ENCODE measurements around the gene LRRC7.

Gene LRRC7

DNA sequence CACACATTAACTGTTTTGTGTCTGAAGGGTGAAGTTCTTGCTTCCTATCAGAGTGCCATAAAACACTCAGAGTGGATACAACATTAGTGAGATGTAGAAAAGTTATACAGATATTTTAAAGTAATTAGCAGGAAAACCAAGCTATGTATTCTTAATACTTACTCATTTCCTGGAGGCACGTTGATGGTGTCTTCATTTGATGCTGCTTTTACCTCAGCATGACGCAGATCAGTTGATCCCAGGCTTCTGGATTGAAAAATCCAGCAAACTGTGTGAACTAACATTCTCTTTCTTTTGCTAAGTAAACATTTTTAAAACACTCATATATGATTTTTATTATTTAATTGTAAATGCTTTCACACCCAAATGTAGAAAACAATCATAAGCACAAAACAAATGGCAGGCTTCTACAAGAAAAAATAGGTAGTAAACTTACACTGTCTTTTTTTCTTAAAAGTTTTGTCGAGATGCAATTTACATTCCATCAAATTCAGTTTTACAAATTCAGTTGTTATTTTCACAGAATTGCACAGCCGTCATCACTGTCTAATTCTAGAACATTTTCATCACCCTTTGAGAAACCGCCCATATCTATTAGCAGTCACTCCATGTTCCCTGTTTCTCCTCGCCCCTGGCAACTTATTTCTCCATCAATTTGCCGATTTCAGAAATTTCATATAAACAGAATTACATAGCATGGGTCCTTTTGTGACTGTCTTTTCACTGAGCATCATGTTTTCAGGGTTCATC, 198.9 kb downstream of the LRRC7 start:
- Histone ChIP-seq H3K4me1 (ENCODE audit: insufficient read depth, low read length) (no peaks in the 10 kb centered on the region), H3K9me3 (ENCODE audit: low read length) (no peaks in the 10 kb centered on the region), H3K27me3 (ENCODE audit: insufficient read depth, low read length) (no peaks in the 10 kb centered on the region), H3K4me3 (ENCODE audit: low read length) (no peak overlapping the region), H2AFZ (ENCODE audit: low read depth, low read length) (no peak overlapping the region), H3K36me3 (ENCODE audit: insufficient read depth, low read length) (no peaks in the 10 kb centered on the region)

DNA sequence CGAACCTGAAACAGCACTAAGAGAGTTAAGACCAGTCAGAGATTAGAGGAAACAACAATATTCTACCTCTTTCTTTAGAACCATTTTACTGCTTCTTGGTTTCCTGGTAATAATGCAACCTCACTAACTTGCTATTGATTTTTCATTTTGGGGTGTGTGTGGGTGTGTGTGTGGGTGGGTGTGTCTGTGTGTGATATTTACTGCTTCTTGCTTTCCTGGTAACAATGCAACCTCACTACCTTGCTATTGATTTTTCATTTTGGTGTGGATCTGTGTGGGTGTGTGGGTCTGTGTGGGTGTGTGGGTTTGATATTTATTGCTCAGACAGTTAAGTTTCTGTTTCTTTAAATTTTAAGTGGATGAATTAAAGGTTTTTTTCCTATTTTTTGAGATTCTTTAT, 208.8 kb downstream of the LRRC7 start:
- Histone ChIP-seq H3K9me3 (ENCODE audit: low read length) (no peaks in the 10 kb centered on the region), H3K4me3 (ENCODE audit: low read length) (no peak overlapping the region), H3K36me3 (ENCODE audit: insufficient read depth, low read length) (no peaks in the 10 kb centered on the region), H2AFZ (ENCODE audit: low read depth, low read length) (no peak overlapping the region), H3K27me3 (ENCODE audit: insufficient read depth, low read length) (no peaks in the 10 kb centered on the region), H3K4me1 (ENCODE audit: insufficient read depth, low read length) (no peaks in the 10 kb centered on the region)

DNA sequence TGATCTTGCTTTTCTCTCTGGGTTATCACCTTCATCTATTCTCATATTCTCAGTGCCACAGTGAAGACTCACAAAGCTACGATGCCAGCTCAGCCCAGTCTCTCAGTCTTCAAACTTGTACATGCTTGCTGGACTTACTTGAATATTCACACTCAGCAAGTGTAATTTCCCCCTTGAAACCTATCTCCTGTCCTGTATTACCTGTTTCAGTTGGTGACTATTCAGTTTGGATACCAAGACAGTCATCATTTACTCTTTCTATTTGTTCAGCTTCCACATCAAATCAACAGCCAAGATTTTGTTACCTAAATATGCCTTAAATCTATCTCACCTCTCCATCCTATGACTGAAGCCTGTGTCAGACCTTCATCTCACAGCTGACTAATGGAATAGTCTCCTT, 209.7 kb downstream of the LRRC7 start:
- Histone ChIP-seq H3K27me3 (ENCODE audit: insufficient read depth, low read length) (no peaks in the 10 kb centered on the region), H3K4me3 (ENCODE audit: low read length) (no peak overlapping the region), H3K4me1 (ENCODE audit: insufficient read depth, low read length) (no peaks in the 10 kb centered on the region), H3K36me3 (ENCODE audit: insufficient read depth, low read length) (no peaks in the 10 kb centered on the region), H3K9me3 (ENCODE audit: low read length) (no peaks in the 10 kb centered on the region), H2AFZ (ENCODE audit: low read depth, low read length) (no peak overlapping the region)

DNA sequence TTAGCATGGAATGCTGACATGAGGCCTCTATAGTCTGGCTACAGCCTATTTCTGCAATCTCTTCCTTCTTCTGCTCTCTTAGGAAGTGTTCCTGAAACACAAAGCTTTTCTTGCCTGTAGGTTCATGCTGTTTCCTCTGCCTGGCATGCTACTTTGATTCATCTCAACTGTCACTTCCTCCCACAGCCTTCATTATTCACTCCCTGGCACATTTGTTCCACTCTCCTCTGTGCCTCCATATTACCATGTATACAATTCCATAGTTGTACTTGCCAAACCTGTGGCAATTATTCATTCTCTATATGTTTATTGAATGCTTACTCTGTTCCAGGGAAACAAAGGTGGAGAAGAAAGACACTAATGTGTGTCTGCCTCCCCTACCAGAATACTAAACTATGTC, 210.2 kb downstream of the LRRC7 start:
- no peak overlapping the region for H2AFZ ChIP-seq (ENCODE audit: low read depth, low read length)
- no peaks in the 10 kb centered on the region for H3K4me1 ChIP-seq (ENCODE audit: insufficient read depth, low read length)
- H3K4me3 ChIP-seq (ENCODE audit: low read length), result no peak overlapping the region
- no peaks in the 10 kb centered on the region for H3K36me3 ChIP-seq (ENCODE audit: insufficient read depth, low read length)
- no peaks in the 10 kb centered on the region for H3K9me3 ChIP-seq (ENCODE audit: low read length)
- H3K27me3 ChIP-seq (ENCODE audit: insufficient read depth, low read length), result no peaks in the 10 kb centered on the region

DNA sequence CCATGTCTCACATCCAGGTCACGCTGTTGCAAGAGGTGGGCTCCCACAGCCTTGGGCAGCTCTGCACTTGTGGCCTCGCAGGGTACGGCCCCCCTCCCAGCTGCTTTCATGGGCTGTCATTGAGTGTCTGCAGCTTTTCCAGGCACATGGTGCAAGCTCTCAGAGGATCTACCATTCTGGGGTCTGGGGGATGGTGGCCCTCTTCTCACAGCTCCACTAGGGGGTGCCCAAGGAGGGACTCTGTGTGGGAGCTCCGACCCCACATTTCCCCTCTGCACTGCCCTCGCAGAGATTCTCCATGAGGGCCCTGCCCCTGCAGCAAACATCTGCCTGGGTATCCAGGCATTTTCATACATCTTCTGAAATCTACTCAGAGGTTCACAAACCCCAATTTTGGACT, 219.4 kb downstream of the LRRC7 start:
- no peaks in the 10 kb centered on the region for H3K36me3 ChIP-seq (ENCODE audit: insufficient read depth, low read length)
- H3K9me3 ChIP-seq (ENCODE audit: low read length), result no peaks in the 10 kb centered on the region
- no peak overlapping the region for H3K4me3 ChIP-seq (ENCODE audit: low read length)
- H3K27me3 ChIP-seq (ENCODE audit: insufficient read depth, low read length), result no peaks in the 10 kb centered on the region
- no peak overlapping the region for H2AFZ ChIP-seq (ENCODE audit: low read depth, low read length)
- no peaks in the 10 kb centered on the region for H3K4me1 ChIP-seq (ENCODE audit: insufficient read depth, low read length)

- Histone ChIP-seq H3K9me3 (ENCODE audit: low read length) (no peaks in the 10 kb centered on the region), H3K4me1 (ENCODE audit: insufficient read depth, low read length) (no peaks in the 10 kb centered on the region), H2AFZ (ENCODE audit: low read depth, low read length) (no peak overlapping the region), H3K36me3 (ENCODE audit: insufficient read depth, low read length) (no peaks in the 10 kb centered on the region), H3K4me3 (ENCODE audit: low read length) (no peak overlapping the region), H3K27me3 (ENCODE audit: insufficient read depth, low read length) (no peaks in the 10 kb centered on the region)
These were observed 223.6 kb downstream of the LRRC7 start for GRCh38 chr1:69791311-69791710.

DNA sequence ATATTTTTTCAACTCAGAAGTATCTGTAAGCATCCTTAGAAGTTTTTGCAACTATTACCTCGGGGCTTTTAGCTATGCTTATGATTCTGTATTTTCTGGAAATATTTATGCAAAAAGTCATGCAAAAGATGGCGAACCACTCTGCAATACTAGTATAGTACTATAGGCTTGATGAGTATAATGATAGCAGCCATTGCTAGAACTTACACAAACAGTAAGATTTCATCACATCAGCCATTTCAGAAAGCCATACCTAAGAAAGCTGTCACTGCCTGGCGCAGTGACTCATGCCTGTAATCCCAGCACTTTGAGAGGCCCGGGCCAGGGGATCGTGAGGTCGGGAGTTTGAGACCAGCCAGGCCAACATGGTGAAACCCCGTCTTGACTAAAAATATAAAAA, 227.1 kb downstream of the LRRC7 start:
- no peaks in the 10 kb centered on the region for H3K36me3 ChIP-seq (ENCODE audit: insufficient read depth, low read length)
- no peaks in the 10 kb centered on the region for H3K27me3 ChIP-seq (ENCODE audit: insufficient read depth, low read length)
- H3K9me3 ChIP-seq (ENCODE audit: low read length), result no peaks in the 10 kb centered on the region
- no peak overlapping the region for H2AFZ ChIP-seq (ENCODE audit: low read depth, low read length)
- no peak overlapping the region for H3K4me3 ChIP-seq (ENCODE audit: low read length)
- no peaks in the 10 kb centered on the region for H3K4me1 ChIP-seq (ENCODE audit: insufficient read depth, low read length)

DNA sequence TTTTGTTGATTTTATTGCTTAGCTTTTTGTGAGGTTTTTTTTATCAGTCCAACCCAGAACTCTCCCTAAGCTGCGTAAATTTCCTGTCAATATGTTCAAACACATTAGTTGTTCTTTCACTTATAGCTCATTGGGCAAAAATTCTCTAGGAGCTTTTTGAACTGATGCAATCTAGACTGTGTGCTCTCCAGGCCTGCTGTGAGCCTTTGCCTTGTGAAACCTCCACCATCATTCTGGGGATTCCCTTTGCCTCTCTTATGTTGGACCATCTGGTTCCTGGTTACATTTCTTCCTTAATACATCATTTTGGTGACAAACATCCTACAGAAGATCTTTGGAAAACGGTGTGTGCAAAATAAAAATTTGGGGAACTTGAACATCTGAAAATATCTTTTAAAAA, 247.2 kb downstream of the LRRC7 start:
- H3K4me3 ChIP-seq (ENCODE audit: low read length), result no peak overlapping the region
- no peaks in the 10 kb centered on the region for H3K36me3 ChIP-seq (ENCODE audit: insufficient read depth, low read length)
- H3K27me3 ChIP-seq (ENCODE audit: insufficient read depth, low read length), result no peaks in the 10 kb centered on the region
- H2AFZ ChIP-seq (ENCODE audit: low read depth, low read length), result no peak overlapping the region
- no peaks in the 10 kb centered on the region for H3K4me1 ChIP-seq (ENCODE audit: insufficient read depth, low read length)
- no peaks in the 10 kb centered on the region for H3K9me3 ChIP-seq (ENCODE audit: low read length)

DNA sequence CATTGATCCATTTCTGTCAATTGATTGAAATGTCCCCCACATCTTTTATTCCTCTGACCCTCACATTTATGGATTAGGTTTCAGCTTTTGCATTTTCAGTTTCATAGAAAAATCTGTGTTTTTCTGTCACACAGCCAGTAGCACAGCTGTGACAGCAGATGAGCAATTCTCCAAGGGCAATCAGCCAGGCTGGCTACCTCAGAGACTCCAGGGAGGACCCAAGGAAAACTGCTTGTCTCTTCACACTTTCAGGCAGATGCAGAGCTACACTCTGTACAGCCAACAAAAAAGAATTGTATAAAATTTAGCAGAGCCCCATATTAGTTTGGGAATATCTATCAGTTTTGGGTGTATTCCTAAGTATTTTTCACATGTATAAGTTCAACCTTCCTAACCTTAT, 257.2 kb downstream of the LRRC7 start:
- H3K4me3 ChIP-seq (ENCODE audit: low read length), result no peak overlapping the region
- H3K4me1 ChIP-seq (ENCODE audit: insufficient read depth, low read length), result no peaks in the 10 kb centered on the region
- no peaks in the 10 kb centered on the region for H3K9me3 ChIP-seq (ENCODE audit: low read length)
- H2AFZ ChIP-seq (ENCODE audit: low read depth, low read length), result no peak overlapping the region
- H3K27me3 ChIP-seq (ENCODE audit: insufficient read depth, low read length), result no peaks in the 10 kb centered on the region
- no peaks in the 10 kb centered on the region for H3K36me3 ChIP-seq (ENCODE audit: insufficient read depth, low read length)

GRCh38 chr1:69827732-69828131, 260.0 kb downstream of the LRRC7 start:
- H3K4me1 ChIP-seq (ENCODE audit: insufficient read depth, low read length), result no peaks in the 10 kb centered on the region
- H3K27me3 ChIP-seq (ENCODE audit: insufficient read depth, low read length), result no peaks in the 10 kb centered on the region
- H2AFZ ChIP-seq (ENCODE audit: low read depth, low read length), result no peak overlapping the region
- H3K4me3 ChIP-seq (ENCODE audit: low read length), result no peak overlapping the region
- no peaks in the 10 kb centered on the region for H3K9me3 ChIP-seq (ENCODE audit: low read length)
- H3K36me3 ChIP-seq (ENCODE audit: insufficient read depth, low read length), result no peaks in the 10 kb centered on the region

DNA sequence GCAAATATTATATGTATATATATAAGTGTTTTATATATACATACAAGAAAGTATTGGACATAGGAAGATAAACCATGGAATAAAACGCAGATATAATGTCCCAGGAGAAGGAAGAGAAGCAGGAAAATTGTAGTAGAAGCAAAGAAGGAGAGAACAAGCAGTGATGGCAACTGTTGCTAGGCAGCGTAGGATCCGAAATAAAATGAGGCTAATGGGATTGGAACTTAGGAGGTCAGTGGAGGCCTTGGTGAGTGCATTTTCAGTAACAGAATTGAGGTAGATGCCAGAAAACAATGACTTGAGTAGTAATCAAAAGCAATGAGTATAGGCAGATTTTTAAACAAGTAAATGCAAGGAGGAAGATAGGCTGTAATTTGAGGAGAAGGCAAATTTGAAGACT, 265.8 kb downstream of the LRRC7 start:
- Histone ChIP-seq H3K9me3 (ENCODE audit: low read length) (no peaks in the 10 kb centered on the region), H3K4me1 (ENCODE audit: insufficient read depth, low read length) (peaks cover 22% of the 10 kb centered on the region), H3K36me3 (ENCODE audit: insufficient read depth, low read length) (no peaks in the 10 kb centered on the region), H3K4me3 (ENCODE audit: low read length) (no peak overlapping the region), H3K27me3 (ENCODE audit: insufficient read depth, low read length) (no peaks in the 10 kb centered on the region), H2AFZ (ENCODE audit: low read depth, low read length) (no peak overlapping the region)

DNA sequence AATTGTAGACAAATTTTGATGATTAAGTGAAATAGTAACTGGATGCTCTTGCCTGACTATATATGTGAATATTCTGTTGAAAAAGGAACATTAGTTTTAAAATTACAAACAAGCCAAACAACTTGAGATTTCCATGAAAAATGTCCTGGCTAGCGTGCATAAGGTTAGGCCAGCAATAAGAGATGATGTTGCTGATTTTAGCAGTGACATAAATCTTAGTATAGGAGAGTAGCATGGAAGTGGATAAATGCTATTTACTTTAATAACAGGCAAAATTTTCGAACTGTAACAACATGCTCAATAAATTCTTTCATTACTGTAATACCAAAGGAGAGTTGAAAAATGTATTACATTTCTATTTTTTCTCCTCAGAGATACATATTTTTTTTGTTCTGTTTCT, 266.6 kb downstream of the LRRC7 start:
- Histone ChIP-seq H3K4me3 (ENCODE audit: low read length) (no peak overlapping the region), H3K4me1 (ENCODE audit: insufficient read depth, low read length) (peaks cover 22% of the 10 kb centered on the region), H3K9me3 (ENCODE audit: low read length) (no peaks in the 10 kb centered on the region), H3K27me3 (ENCODE audit: insufficient read depth, low read length) (no peaks in the 10 kb centered on the region), H2AFZ (ENCODE audit: low read depth, low read length) (no peak overlapping the region), H3K36me3 (ENCODE audit: insufficient read depth, low read length) (no peaks in the 10 kb centered on the region)

DNA sequence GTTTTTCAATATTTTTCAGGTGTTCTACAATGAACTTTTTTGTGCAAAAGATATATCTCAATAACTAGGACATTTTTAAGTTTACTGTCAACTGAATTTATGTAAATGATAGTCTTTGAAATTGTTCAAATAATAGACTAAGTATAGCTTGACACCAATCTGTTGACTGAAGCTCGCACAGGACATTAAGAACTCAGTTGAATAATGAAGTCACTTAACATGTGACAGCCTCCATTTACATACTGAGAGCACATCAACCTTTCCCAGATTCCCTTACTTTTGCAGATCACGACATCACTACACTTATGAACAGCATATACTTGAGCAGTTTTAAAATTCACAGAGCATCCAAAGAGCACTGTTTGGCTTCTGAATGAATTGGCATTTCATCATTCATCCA, 268.2 kb downstream of the LRRC7 start:
- Histone ChIP-seq H3K4me1 (ENCODE audit: insufficient read depth, low read length) (peaks cover 22% of the 10 kb centered on the region), H3K36me3 (ENCODE audit: insufficient read depth, low read length) (no peaks in the 10 kb centered on the region), H3K9me3 (ENCODE audit: low read length) (no peaks in the 10 kb centered on the region), H3K27me3 (ENCODE audit: insufficient read depth, low read length) (no peaks in the 10 kb centered on the region), H2AFZ (ENCODE audit: low read depth, low read length) (no peak overlapping the region), H3K4me3 (ENCODE audit: low read length) (no peak overlapping the region)

DNA sequence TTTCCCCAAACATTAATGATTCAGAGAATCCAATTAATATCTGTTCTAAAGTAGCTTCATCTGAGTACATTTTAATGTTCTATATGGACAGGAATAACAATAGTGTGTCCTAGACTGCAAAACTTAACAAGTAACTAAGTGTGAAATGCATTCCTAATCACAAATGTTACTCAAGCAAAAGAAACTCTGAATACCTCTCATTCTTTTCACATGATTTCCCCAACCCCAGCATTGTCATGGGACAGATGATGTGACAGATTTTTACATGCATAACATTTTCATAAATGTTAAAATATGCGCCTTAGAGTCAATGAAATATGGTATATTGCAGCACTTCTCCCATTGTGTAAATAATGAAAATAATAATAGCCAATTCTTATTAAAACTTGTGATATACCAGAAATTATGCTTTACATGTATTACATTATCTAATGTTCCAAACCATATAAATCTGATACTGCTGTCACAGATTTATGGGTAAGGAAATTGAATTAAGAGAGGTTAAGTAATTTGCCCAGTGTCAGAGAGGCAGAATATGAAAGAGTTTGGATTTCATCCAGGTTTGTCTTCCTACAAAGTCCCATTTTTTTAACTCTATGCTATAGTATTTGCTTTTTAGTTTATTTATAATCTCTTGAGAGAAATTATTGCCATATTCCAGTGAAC, 269.4 kb downstream of the LRRC7 start:
- H3K4me3 ChIP-seq (ENCODE audit: low read length), result no peak overlapping the region
- H3K4me1 ChIP-seq (ENCODE audit: insufficient read depth, low read length), result peaks cover 22% of the 10 kb centered on the region
- no peaks in the 10 kb centered on the region for H3K9me3 ChIP-seq (ENCODE audit: low read length)
- no peaks in the 10 kb centered on the region for H3K36me3 ChIP-seq (ENCODE audit: insufficient read depth, low read length)
- H2AFZ ChIP-seq (ENCODE audit: low read depth, low read length), result no peak overlapping the region
- H3K27me3 ChIP-seq (ENCODE audit: insufficient read depth, low read length), result no peaks in the 10 kb centered on the region

Measured in neuron (in vitro differentiated cells).